Esophagus muscularis mucosa (tissue), 3 donors: ENCODE measurements around the gene DESI1.

Source experiments
- POLR2A ChIP-seq: fragments of 450-650 bp; IDR thresholded peaks from one replicate; pipeline ENCODE4 v1.6.1; 2017; ENCODE audit warnings: antibody characterized with exemption, moderate library complexity, mild to moderate bottlenecking, low read depth
- TF ChIP-seq, protein P1 (sequence below), 3 experiments: fragments of 200-600 bp in 2 of 3; fragments of 450-650 bp in 1 of 3; sonication (generic) in 2 of 3; IDR thresholded peaks; one replicate each; pipeline ENCODE4 v1.5.1; 2017 to 2019; ENCODE audit warnings: antibody characterized with exemption in 3 of 3, mild to moderate bottlenecking in 2 of 3, moderate library complexity in 1 of 3

DNA sequence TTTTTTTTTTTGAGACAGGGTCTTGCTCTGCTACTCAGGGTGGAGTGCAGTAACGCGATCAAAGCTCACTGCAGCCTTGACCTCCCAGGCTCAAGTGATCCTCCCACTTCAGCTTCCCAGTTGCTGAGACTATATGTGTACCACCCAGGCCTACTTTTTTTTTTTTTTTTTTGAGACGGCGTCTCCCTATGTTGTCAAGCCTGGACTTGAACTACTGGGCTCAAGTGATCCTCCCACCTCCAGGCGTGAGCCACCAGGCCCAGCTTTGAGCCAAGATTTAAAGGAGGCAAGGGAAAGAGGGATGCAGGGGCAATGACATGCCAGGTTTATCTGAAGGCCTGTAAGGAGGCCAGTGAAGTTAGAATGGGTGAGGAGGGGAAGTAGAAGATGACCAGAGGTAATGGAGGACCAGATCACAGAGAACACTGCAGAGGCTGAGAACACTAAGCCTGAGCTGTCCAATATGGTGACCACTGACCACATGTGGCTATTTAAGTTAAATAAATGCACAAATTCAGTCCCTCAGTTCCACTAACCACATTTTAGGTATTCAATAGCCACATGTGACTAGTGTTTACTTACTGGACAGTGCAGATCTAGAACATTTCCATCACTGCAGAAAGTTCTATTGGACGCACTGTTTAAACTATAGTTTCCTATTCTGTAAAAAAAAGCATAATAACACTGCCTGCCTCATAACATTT, 8.1 kb downstream of the DESI1 start:
- TF ChIP-seq, protein P1, sequence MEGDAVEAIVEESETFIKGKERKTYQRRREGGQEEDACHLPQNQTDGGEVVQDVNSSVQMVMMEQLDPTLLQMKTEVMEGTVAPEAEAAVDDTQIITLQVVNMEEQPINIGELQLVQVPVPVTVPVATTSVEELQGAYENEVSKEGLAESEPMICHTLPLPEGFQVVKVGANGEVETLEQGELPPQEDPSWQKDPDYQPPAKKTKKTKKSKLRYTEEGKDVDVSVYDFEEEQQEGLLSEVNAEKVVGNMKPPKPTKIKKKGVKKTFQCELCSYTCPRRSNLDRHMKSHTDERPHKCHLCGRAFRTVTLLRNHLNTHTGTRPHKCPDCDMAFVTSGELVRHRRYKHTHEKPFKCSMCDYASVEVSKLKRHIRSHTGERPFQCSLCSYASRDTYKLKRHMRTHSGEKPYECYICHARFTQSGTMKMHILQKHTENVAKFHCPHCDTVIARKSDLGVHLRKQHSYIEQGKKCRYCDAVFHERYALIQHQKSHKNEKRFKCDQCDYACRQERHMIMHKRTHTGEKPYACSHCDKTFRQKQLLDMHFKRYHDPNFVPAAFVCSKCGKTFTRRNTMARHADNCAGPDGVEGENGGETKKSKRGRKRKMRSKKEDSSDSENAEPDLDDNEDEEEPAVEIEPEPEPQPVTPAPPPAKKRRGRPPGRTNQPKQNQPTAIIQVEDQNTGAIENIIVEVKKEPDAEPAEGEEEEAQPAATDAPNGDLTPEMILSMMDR (IDR thresholded peaks at IDR 0.05) = no peak
- no peak for TF ChIP-seq POLR2A
